8988T (cell line): ENCODE results near the gene TMEM170B.

ENCODE experiments used
- DNase-seq: peaks from one replicate; pipeline ENCODE4 v3.0.0; 2011

Gene TMEM170B

GRCh38 chr6:11589261-11589660 is 51.7 kb downstream of the TMEM170B start:
- no peak for DNase-seq

- DNase-seq, result no peak
Measured at GRCh38 chr6:11592294-11592906, 54.9 kb downstream of the TMEM170B start.

GRCh38 chr6:11593096-11593495 is 55.5 kb downstream of the TMEM170B start:
- no peak for DNase-seq

GRCh38 chr6:11595903-11596302 is 58.4 kb downstream of the TMEM170B start:
- no peak for DNase-seq

- no peak for DNase-seq
Measured at GRCh38 chr6:11596640-11597237, 59.2 kb downstream of the TMEM170B start.

GRCh38 chr6:11598687-11599086 is 61.1 kb downstream of the TMEM170B start:
- DNase-seq, result no peak

- DNase-seq, result no peak
Measured at GRCh38 chr6:11600251-11600650, 62.7 kb downstream of the TMEM170B start.

GRCh38 chr6:11601776-11602605 is 64.4 kb downstream of the TMEM170B start:
- no peak for DNase-seq

- no peak for DNase-seq
Measured at GRCh38 chr6:11604215-11604614, 66.7 kb downstream of the TMEM170B start.

GRCh38 chr6:11604836-11605506 is 67.4 kb downstream of the TMEM170B start:
- no peak for DNase-seq

GRCh38 chr6:11605507-11605905 is 68.0 kb downstream of the TMEM170B start:
- no peak for DNase-seq

- DNase-seq, result no peak
Measured at GRCh38 chr6:11606332-11606731, 68.8 kb downstream of the TMEM170B start.

- DNase-seq, result no peak
Measured at GRCh38 chr6:11607383-11607782, 69.8 kb downstream of the TMEM170B start.

GRCh38 chr6:11608600-11609323 is 71.2 kb downstream of the TMEM170B start:
- no peak for DNase-seq

GRCh38 chr6:11609324-11610071 is 71.9 kb downstream of the TMEM170B start:
- DNase-seq, result no peak

GRCh38 chr6:11613336-11613735 is 75.8 kb downstream of the TMEM170B start:
- no peak for DNase-seq

- DNase-seq, result no peak
Measured at GRCh38 chr6:11613858-11614257, 76.3 kb downstream of the TMEM170B start.

GRCh38 chr6:11614534-11615213 is 77.1 kb downstream of the TMEM170B start:
- no peak for DNase-seq

GRCh38 chr6:11615214-11615602 is 77.7 kb downstream of the TMEM170B start:
- DNase-seq, result no peak

GRCh38 chr6:11616200-11616611 is 78.7 kb downstream of the TMEM170B start:
- no peak for DNase-seq

- DNase-seq, result no peak
Measured at GRCh38 chr6:11618533-11618932, 81.0 kb downstream of the TMEM170B start.
